HG03196 (cell line): ENCODE data around the gene PHKA1.
A peak's percentile ranks its signal among the peaks of the same experiment; 100 is the strongest.
"Not testable (repeated sequence)": the region's sequence is repeated elsewhere in the genome, so short reads cannot be mapped to it uniquely, and the experiment has no call there.

Experiments
- ATAC-seq: cut with Tn5 transposase; IDR thresholded peaks from one replicate; pipeline ENCODE4 v1.9.1; 2021; ENCODE audit not compliant: unreplicated experiment

PHKA1 gene

GRCh38 chrX:72669508-72669907 is 44.6 kb downstream of the PHKA1 start:
- ATAC-seq = not testable (repeated sequence)

GRCh38 chrX:72666451-72666850 is 47.7 kb downstream of the PHKA1 start:
- no peak for ATAC-seq

GRCh38 chrX:72663737-72664136 is 50.4 kb downstream of the PHKA1 start:
- no peak for ATAC-seq

GRCh38 chrX:72662020-72662747 is 51.9 kb downstream of the PHKA1 start:
- ATAC-seq = no peak

- ATAC-seq = no peak
Measured at GRCh38 chrX:72659723-72660122, 54.4 kb downstream of the PHKA1 start.

- ATAC-seq = no peak
Measured at GRCh38 chrX:72652082-72652481, 62.0 kb downstream of the PHKA1 start.

GRCh38 chrX:72644946-72645345 is 69.2 kb downstream of the PHKA1 start:
- ATAC-seq = no peak

- no peak for ATAC-seq
Measured at GRCh38 chrX:72641611-72642010, 72.5 kb downstream of the PHKA1 start.

- no peak for ATAC-seq
Measured at GRCh38 chrX:72635930-72636329, 78.2 kb downstream of the PHKA1 start.

GRCh38 chrX:72634331-72634730 is 79.8 kb downstream of the PHKA1 start:
- ATAC-seq = no peak

GRCh38 chrX:72630185-72630584 is 83.9 kb downstream of the PHKA1 start:
- no peak for ATAC-seq

GRCh38 chrX:72624194-72624593 is 89.9 kb downstream of the PHKA1 start:
- ATAC-seq = no peak

- peak; percentile 91 for ATAC-seq
Measured at GRCh38 chrX:72621625-72622485, 92.3 kb downstream of the PHKA1 start.

- ATAC-seq = no peak
Measured at GRCh38 chrX:72621163-72621562, 92.9 kb downstream of the PHKA1 start.

- no peak for ATAC-seq
Measured at GRCh38 chrX:72620550-72621145, 93.5 kb downstream of the PHKA1 start.

- no peak for ATAC-seq
Measured at GRCh38 chrX:72609313-72609712, 104.8 kb downstream of the PHKA1 start.

GRCh38 chrX:72604705-72605104 is 109.4 kb downstream of the PHKA1 start:
- ATAC-seq = no peak

- ATAC-seq = no peak
Measured at GRCh38 chrX:72604112-72604511, 110.0 kb downstream of the PHKA1 start.

GRCh38 chrX:72591038-72591437 is 123.1 kb downstream of the PHKA1 start:
- not testable (repeated sequence) for ATAC-seq

GRCh38 chrX:72584163-72584562 is 129.9 kb downstream of the PHKA1 start:
- no peak for ATAC-seq

GRCh38 chrX:72576141-72576894 is 137.8 kb downstream of the PHKA1 start:
- no peak for ATAC-seq
